Body of pancreas (tissue), 4 donors: ENCODE data around the gene SLC4A4. TPM values are rescaled to one million over a fixed set of nuclear protein-coding genes. Genes with fewer than 3 reads are reported as not detected.

ENCODE experiments used
- ATAC-seq: fragments of 150-250 bp; one replicate; pipeline ENCODE4 v1.9.1; 2016
- DNase-seq, 4 donors: peaks; one replicate each; pipeline ENCODE4 v3.0.0-alpha.2; 2019
- H3K27ac ChIP-seq, 4 donors: fragments of 200-600 bp; sonication (generic); 1 replicate in 3 of 4; 2 replicates in 1 of 4; pipeline versions ENCODE4 v1.5.1 to v1.6.1; 2016 to 2019; ENCODE audit warnings: mild to moderate bottlenecking in 1 of 4, mixed read lengths in 1 of 4, moderate library complexity in 1 of 4
- H3K27me3 ChIP-seq, 2 donors: fragments of 200-600 bp; sonication (generic); one replicate each; pipeline ENCODE4 v1.6.0; 2016; ENCODE audit warnings: mild to moderate bottlenecking in 1 of 2
- H3K36me3 ChIP-seq, 2 donors: fragments of 200-600 bp; sonication (generic); replicated peaks in 1 of 2; 2 replicates each; pipeline ENCODE4 v1.5.1; 2016; ENCODE audit warnings: low read depth in 2 of 2; ENCODE audit not compliant: insufficient read depth in 1 of 2
- H3K4me1 ChIP-seq: fragments of 200-600 bp; sonication (generic); one replicate; pipeline ENCODE4 v1.6.0; 2016
- H3K4me3 ChIP-seq, 2 donors: fragments of 200-600 bp; sonication (generic); 1 replicate in 1 of 2; 2 replicates in 1 of 2; pipeline ENCODE4 v1.5.1; 2016 to 2019
- H3K9me3 ChIP-seq, 3 donors: fragments of 200-600 bp; sonication (generic); 1 replicate in 2 of 3; 2 replicates in 1 of 3; pipeline ENCODE4 v1.5.1; 2016
- POLR2A ChIP-seq, 3 donors: fragments of 450-650 bp; IDR thresholded peaks; one replicate each; pipeline ENCODE4 v1.6.1; 2016; ENCODE audit warnings: antibody characterized with exemption in 3 of 3, mild to moderate bottlenecking in 2 of 3
- WGBS, 2 donors: methylation state at CpG; one replicate each; pipeline ENCODE4 v1.1.5; 2017; 5-methylcytosine and 5-hydroxymethylcytosine counted together
- intact Hi-C: fragments of 100-400 bp; cut with DNase I; formaldehyde crosslinking; loops from one replicate; pipeline ENCODE4 v1.15.1; 2023
- total RNA-seq, 2 donors: library from RNA; depleted of rRNA; stranded (reverse); fragments of >200 nt; gene quantifications; one replicate each; pipeline ENCODE4 v1.1.0, GENCODE V29; 2016
- TF ChIP-seq, protein P1 (sequence below), 7 experiments: fragments of 450-650 bp in 4 of 7; fragments of 200-600 bp in 3 of 7; sonication (generic) in 3 of 7; IDR thresholded peaks; one replicate each; pipeline ENCODE4 v1.5.1; 2016 to 2019; ENCODE audit warnings: antibody characterized with exemption in 7 of 7

Gene SLC4A4
- total RNA-seq: 100 to 1,000 TPM; 334 to 402 TPM

DNA sequence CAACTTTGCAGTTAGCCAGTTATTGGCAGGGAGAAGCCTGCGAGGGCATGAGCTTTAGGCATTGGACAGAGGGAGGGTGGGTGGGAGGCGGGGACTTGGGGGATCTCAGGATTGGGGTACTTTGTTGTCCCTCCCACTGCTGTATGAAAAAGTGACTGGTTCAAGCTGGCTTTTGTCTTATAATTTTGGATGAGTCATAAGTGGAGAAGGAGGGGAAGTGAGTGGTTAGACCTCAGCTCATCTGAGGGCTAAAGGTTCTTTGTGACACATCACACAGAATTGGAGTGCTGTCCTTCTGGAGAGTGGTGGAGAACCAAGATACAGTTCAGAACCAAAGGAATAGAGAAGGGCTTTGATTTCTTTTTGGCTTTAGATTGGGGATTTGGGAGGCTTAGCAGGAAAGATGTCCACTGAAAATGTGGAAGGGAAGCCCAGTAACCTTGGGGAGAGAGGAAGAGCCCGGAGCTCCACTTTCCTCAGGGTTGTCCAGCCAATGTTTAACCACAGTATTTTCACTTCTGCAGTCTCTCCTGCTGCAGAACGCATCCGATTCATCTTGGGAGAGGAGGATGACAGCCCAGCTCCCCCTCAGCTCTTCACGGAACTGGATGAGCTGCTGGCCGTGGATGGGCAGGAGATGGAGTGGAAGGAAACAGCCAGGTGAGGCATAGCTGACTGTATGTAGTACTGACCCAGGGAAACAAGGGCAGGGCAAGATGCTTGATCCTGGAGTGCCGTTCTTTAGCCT lies at the start of gene SLC4A4:
TSS of gene SLC4A4 (plus strand) at position 175 of the 748 bp plus-strand sequence.
- no peak within 1 kb of the TSS for H3K4me3 ChIP-seq
- no peak for DNase-seq
- no peak for TF ChIP-seq POLR2A (IDR thresholded peaks at IDR 0.05)
- TF ChIP-seq, protein P1, sequence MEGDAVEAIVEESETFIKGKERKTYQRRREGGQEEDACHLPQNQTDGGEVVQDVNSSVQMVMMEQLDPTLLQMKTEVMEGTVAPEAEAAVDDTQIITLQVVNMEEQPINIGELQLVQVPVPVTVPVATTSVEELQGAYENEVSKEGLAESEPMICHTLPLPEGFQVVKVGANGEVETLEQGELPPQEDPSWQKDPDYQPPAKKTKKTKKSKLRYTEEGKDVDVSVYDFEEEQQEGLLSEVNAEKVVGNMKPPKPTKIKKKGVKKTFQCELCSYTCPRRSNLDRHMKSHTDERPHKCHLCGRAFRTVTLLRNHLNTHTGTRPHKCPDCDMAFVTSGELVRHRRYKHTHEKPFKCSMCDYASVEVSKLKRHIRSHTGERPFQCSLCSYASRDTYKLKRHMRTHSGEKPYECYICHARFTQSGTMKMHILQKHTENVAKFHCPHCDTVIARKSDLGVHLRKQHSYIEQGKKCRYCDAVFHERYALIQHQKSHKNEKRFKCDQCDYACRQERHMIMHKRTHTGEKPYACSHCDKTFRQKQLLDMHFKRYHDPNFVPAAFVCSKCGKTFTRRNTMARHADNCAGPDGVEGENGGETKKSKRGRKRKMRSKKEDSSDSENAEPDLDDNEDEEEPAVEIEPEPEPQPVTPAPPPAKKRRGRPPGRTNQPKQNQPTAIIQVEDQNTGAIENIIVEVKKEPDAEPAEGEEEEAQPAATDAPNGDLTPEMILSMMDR (IDR thresholded peaks at IDR 0.05): no peak
- no peaks in the 10 kb centered on the region for H3K9me3 ChIP-seq
- no peaks in the 10 kb centered on the region for H3K27me3 ChIP-seq
- H3K4me1 ChIP-seq: peaks cover 14% of the 10 kb centered on the region
- ATAC-seq: no peak
- no peaks in the 10 kb centered on the region for H3K36me3 ChIP-seq
- peak within 1 kb of the TSS in 1 of 4 donors; percentile 1 for H3K27ac ChIP-seq
- intact Hi-C loops: no loop called here
- 76 to 81% methylated on average over 8 of the region's 8 CpGs for WGBS, 2 donors

DNA sequence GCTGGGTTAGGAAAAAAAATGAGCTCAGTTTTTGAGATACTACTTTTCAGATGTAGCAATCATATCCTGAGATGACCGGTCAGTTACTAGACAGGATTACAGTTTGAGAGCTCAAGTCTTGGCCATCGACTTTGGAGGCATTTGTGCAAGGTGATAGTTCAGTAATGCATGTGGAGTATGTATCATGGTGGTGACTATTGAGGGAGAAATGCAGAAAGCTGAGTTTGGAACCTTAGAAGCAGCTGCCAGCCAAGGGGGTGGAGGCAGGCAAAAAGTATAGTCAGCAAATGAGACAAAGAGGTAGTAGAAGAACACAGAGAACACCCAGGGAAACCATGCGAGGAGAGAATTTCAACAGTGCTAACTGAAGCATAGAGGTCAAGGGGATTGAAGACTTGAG lies 48.7 kb upstream of the SLC4A4 start:
- ATAC-seq: no peak
- intact Hi-C loops: no loop called here
- Histone ChIP-seq H3K9me3 (no peaks in the 10 kb centered on the region), H3K27me3 (no peaks in the 10 kb centered on the region), H3K36me3 (peaks cover 0 to 5% of the 10 kb centered on the region in 2 donors), H3K4me1 (peaks cover 50% of the 10 kb centered on the region), H3K4me3 (no peak overlapping the region), H3K27ac (peak overlapping the region in 3 of 4 donors; percentile 15 to 61 (median 45))
- no peak for DNase-seq
- WGBS, 2 donors: 65% methylated on average over 3 of the region's 3 CpGs
- TF ChIP-seq, protein P1 (IDR thresholded peaks at IDR 0.05): no peak
- TF ChIP-seq POLR2A (IDR thresholded peaks at IDR 0.05): no peak

DNA sequence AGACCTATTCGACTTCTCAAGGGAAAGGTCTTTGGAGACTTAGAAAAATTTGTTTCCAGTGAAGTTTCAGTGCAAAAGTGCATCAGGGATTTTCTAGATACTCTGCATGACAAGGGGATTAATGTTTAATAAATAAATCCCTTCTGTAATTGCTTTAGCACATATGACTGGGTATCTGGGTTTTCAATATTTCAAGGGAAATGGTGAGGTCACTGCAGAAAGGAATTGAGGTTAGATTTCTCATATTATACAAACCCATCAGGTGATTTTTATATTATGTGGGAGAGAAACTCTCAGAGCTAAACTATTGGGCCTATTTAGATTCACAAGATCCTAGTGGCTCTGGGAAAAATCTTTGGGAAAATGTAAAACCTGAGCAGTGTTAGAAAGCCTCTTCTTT lies 48.3 kb upstream of the SLC4A4 start:
- Histone ChIP-seq H3K27ac (peak overlapping the region in 2 of 4 donors; percentile 45 to 61), H3K4me1 (peaks cover 50% of the 10 kb centered on the region), H3K27me3 (no peaks in the 10 kb centered on the region), H3K36me3 (peaks cover 0 to 5% of the 10 kb centered on the region in 2 donors), H3K4me3 (no peak overlapping the region), H3K9me3 (no peaks in the 10 kb centered on the region)
- no peak for DNase-seq
- no peak for TF ChIP-seq POLR2A (IDR thresholded peaks at IDR 0.05)
- TF ChIP-seq, protein P1 (IDR thresholded peaks at IDR 0.05): no peak
- WGBS, 2 donors: 68 to 78% methylated on average over 1 of the region's 1 CpG
- intact Hi-C loops: no loop called here
- no peak for ATAC-seq

DNA sequence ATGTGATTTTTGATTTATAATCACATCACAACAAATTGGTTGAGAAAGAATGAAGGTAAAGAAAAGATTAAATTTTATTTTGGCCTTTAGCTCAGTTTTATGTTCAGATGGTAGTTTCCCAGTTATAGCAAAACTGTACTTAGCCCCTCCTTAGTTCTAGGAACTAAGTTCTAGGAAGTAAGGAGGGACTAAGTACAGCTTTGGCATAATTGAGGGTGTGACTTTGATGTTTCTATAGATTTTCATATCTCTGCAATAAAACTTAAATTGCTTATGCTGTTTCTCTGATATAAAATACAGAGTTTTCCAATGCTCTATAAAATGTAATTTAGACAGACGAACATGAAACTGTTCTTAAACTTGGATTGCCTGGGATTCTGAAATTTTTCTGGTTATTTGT lies 46.6 kb upstream of the SLC4A4 start:
- Histone ChIP-seq H3K36me3 (peaks cover 0 to 5% of the 10 kb centered on the region in 2 donors), H3K27me3 (no peaks in the 10 kb centered on the region), H3K4me3 (no peak overlapping the region), H3K27ac (peak overlapping the region in 1 of 4 donors; percentile 37), H3K4me1 (peaks cover 53% of the 10 kb centered on the region), H3K9me3 (no peaks in the 10 kb centered on the region)
- ATAC-seq: no peak
- WGBS, 2 donors: 71 to 82% methylated on average over 1 of the region's 1 CpG
- DNase-seq: no peak
- TF ChIP-seq, protein P1 (IDR thresholded peaks at IDR 0.05): no peak
- TF ChIP-seq POLR2A (IDR thresholded peaks at IDR 0.05): no peak
- intact Hi-C loops: no loop called here

DNA sequence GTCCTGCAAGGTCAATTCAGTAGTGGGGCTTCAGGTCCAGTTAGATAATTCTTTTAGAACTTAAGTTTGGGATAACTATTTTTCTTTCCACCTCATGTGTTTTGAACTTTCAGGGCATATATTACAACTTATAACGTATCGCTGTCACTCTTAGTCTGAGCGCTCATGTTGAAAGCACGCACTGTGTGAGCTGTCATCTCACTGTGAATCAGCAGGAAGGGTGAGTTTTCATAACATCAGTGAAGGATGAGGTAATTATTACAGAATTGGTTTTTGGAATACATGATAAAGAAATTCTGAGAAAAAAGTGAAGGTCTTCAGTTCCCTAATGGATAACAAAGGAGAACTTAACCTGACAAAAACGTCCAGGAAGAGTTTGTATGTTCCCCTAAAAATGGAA lies 45.1 kb upstream of the SLC4A4 start:
- peaks cover 45% of the 10 kb centered on the region for H3K4me1 ChIP-seq
- no peaks in the 10 kb centered on the region for H3K27me3 ChIP-seq
- peak overlapping the region in 2 of 4 donors; percentile 43 to 45 for H3K27ac ChIP-seq
- TF ChIP-seq POLR2A (IDR thresholded peaks at IDR 0.05): no peak
- TF ChIP-seq, protein P1 (IDR thresholded peaks at IDR 0.05): no peak
- peaks cover 0 to 5% of the 10 kb centered on the region in 2 donors for H3K36me3 ChIP-seq
- WGBS, 2 donors: 63 to 72% methylated on average over 5 of the region's 5 CpGs
- DNase-seq: no peak
- no peaks in the 10 kb centered on the region for H3K9me3 ChIP-seq
- H3K4me3 ChIP-seq: no peak overlapping the region
- no peak for ATAC-seq
- intact Hi-C loops: no loop called here
